Thyroid gland (tissue), 4 donors: Measurements from ENCODE around the gene CCDC38. TPM values are rescaled to one million over a fixed set of nuclear protein-coding genes. Genes with fewer than 3 reads are reported as not detected.

Experiments used
- DNase-seq, 2 donors: peaks; one replicate each; pipeline ENCODE4 v3.0.0-alpha.2; 2019
- H3K27ac ChIP-seq, 3 donors: fragments of 200-600 bp; sonication (generic); 1 replicate in 2 of 3; 2 replicates in 1 of 3; pipeline ENCODE4 v1.5.1; 2016 to 2019; ENCODE audit warnings: mild to moderate bottlenecking in 1 of 3, moderate library complexity in 1 of 3
- H3K27me3 ChIP-seq: fragments of 200-600 bp; sonication (generic); one replicate; pipeline ENCODE4 v1.5.1; 2019
- H3K36me3 ChIP-seq, 2 donors: fragments of 200-600 bp; sonication (generic); one replicate each; pipeline ENCODE4 v1.5.1; 2016 to 2019
- H3K4me1 ChIP-seq, 2 donors: fragments of 200-600 bp; sonication (generic); one replicate each; pipeline ENCODE4 v1.5.1; 2017 to 2019
- H3K4me3 ChIP-seq, 3 donors: fragments of 200-600 bp; sonication (generic); replicated peaks in 1 of 3; 1 replicate in 2 of 3; 2 replicates in 1 of 3; pipeline ENCODE4 v1.5.1; 2016; ENCODE audit warnings: mild to moderate bottlenecking in 1 of 3
- H3K9me3 ChIP-seq: fragments of 200-600 bp; sonication (generic); one replicate; pipeline ENCODE4 v1.5.1; 2017
- POLR2A ChIP-seq, 2 donors: fragments of 450-650 bp; IDR thresholded peaks; one replicate each; pipeline ENCODE4 v1.6.1; 2017; ENCODE audit warnings: antibody characterized with exemption in 2 of 2, mild to moderate bottlenecking in 2 of 2, moderate library complexity in 1 of 2
- WGBS, 2 donors: methylation state at CpG; one replicate each; pipeline ENCODE4 v1.1.5; 2017; 5-methylcytosine and 5-hydroxymethylcytosine counted together
- intact Hi-C: fragments of 100-400 bp; cut with DNase I; formaldehyde crosslinking; loops from one replicate; pipeline ENCODE4 v1.15.1; 2023
- total RNA-seq, 4 donors: library from RNA; depleted of rRNA; stranded (reverse); fragments of >200 nt; gene quantifications; one replicate each; pipeline ENCODE4 v1.2.3, GENCODE V29; 2016
- TF ChIP-seq, protein P1 (sequence below), 6 experiments: fragments of 200-600 bp in 3 of 6; fragments of 450-650 bp in 3 of 6; sonication (generic) in 3 of 6; IDR thresholded peaks; one replicate each; pipeline ENCODE4 v1.5.1; 2016 to 2019; ENCODE audit warnings: antibody characterized with exemption in 6 of 6, mild to moderate bottlenecking in 2 of 6, inconsistent platforms in 1 of 6, moderate library complexity in 1 of 6

CCDC38 gene
- total RNA-seq, 4 donors from 2014 or later, result 0.67 TPM; not detected in 3

DNA sequence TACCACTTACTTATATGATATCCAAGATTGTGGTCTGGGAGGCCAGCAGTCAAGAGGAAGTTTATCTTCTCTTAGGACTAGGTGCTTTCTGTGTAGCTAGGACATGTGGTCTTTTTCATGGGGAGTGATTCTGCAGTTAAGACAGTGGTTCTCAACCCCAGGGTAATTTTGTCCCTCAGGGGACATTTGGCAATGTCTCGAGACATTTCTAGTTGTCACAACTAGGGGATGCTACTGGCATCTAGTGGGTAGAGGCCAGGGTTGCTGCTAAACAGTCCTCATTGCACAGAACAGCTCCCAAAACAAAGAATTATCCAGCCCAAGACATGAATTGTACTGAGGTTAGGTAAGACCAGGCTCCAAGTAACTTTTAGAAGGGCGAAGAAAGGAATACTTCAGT, 20.7 kb upstream of the CCDC38 start:
- Histone ChIP-seq H3K4me1 (no peaks in the 10 kb centered on the region), H3K27ac (no peak overlapping the region), H3K4me3 (no peak overlapping the region), H3K27me3 (no peaks in the 10 kb centered on the region), H3K36me3 (no peaks in the 10 kb centered on the region), H3K9me3 (no peaks in the 10 kb centered on the region)
- no peak for TF ChIP-seq POLR2A (IDR thresholded peaks at IDR 0.05)
- TF ChIP-seq, protein P1, sequence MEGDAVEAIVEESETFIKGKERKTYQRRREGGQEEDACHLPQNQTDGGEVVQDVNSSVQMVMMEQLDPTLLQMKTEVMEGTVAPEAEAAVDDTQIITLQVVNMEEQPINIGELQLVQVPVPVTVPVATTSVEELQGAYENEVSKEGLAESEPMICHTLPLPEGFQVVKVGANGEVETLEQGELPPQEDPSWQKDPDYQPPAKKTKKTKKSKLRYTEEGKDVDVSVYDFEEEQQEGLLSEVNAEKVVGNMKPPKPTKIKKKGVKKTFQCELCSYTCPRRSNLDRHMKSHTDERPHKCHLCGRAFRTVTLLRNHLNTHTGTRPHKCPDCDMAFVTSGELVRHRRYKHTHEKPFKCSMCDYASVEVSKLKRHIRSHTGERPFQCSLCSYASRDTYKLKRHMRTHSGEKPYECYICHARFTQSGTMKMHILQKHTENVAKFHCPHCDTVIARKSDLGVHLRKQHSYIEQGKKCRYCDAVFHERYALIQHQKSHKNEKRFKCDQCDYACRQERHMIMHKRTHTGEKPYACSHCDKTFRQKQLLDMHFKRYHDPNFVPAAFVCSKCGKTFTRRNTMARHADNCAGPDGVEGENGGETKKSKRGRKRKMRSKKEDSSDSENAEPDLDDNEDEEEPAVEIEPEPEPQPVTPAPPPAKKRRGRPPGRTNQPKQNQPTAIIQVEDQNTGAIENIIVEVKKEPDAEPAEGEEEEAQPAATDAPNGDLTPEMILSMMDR (IDR thresholded peaks at IDR 0.05), result no peak
- DNase-seq, result no peak
- intact Hi-C loops, result no loop called here
- WGBS, 2 donors, result 85% methylated on average over 2 of the region's 2 CpGs

DNA sequence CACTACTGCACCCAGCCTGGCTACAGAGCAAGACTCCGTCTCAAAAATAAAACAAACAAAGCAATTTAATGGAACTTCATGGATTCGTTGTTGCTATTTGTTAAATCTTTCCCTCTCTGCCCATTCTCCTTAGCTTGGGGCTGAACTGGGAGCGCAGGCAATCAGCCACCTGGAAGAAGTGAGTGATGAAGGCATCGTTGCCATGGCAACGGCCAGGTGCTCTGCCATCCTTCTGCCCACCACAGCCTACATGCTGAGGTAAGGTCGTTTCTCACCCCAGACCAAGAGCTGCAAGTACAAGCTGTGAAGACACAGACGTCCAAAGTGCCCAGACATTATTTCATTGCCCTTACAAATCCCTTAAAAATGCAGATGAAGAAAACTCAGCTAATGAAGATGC, 19.8 kb upstream of the CCDC38 start:
- no peak for DNase-seq
- TF ChIP-seq, protein P1 (IDR thresholded peaks at IDR 0.05), result no peak
- TF ChIP-seq POLR2A (IDR thresholded peaks at IDR 0.05), result no peak
- H3K36me3 ChIP-seq, result no peaks in the 10 kb centered on the region
- no peak overlapping the region for H3K27ac ChIP-seq
- intact Hi-C loops, result no loop called here
- H3K4me1 ChIP-seq, result no peaks in the 10 kb centered on the region
- H3K27me3 ChIP-seq, result no peaks in the 10 kb centered on the region
- 59 to 72% methylated on average over 7 of the region's 7 CpGs for WGBS, 2 donors
- H3K4me3 ChIP-seq, result no peak overlapping the region
- H3K9me3 ChIP-seq, result no peaks in the 10 kb centered on the region

DNA sequence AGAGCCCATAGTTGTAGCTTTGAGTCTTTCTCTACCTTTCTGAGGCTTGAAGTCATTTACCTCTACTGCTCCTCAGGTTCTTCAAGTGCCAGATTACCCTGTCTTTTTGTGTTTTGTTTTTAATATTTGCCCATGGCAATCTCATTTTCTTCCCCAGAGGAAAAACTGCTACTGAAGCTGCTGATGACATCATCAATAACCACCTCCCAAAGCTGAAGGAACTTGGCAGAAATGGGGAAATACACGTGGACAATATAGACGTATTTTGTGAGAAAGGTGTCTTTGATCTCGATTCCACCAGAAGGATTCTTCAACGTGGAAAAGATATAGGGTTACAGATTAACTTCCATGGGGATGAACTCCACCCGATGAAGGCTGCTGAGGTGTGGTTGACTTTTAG, 17.8 kb upstream of the CCDC38 start:
- 79 to 82% methylated on average over 5 of the region's 5 CpGs for WGBS, 2 donors
- Histone ChIP-seq H3K27ac (no peak overlapping the region), H3K4me3 (no peak overlapping the region), H3K4me1 (no peaks in the 10 kb centered on the region), H3K9me3 (no peaks in the 10 kb centered on the region), H3K27me3 (no peaks in the 10 kb centered on the region), H3K36me3 (no peaks in the 10 kb centered on the region)
- intact Hi-C loops, result no loop called here
- TF ChIP-seq, protein P1 (IDR thresholded peaks at IDR 0.05), result no peak
- no peak for TF ChIP-seq POLR2A (IDR thresholded peaks at IDR 0.05)
- no peak for DNase-seq

DNA sequence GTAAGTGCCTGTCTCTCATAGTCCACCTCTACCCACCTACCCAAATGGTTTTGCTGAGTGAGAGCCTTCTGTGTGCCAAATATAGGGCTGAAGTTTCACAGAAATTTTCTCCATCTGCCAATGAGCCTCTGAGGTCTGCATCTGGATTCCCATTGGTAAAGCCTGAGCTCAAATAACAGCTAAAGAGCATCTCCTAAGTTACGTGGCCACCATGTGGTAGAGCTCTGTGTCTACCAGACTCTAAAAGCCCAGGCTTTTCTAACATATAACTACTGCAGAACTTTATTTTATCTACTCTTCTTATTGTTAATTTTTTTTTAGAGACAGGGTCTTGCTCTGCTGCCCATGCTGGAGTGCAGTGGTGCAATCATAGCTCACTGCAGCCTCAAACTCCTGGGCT, 16.7 kb upstream of the CCDC38 start:
- TF ChIP-seq POLR2A (IDR thresholded peaks at IDR 0.05), result no peak
- TF ChIP-seq, protein P1 (IDR thresholded peaks at IDR 0.05), result no peak
- Histone ChIP-seq H3K4me1 (no peaks in the 10 kb centered on the region), H3K36me3 (no peaks in the 10 kb centered on the region), H3K27me3 (no peaks in the 10 kb centered on the region), H3K9me3 (no peaks in the 10 kb centered on the region), H3K27ac (no peak overlapping the region), H3K4me3 (no peak overlapping the region)
- WGBS, 2 donors, result 70 to 71% methylated on average over 1 of the region's 1 CpG
- no peak for DNase-seq
- intact Hi-C loops, result no loop called here

DNA sequence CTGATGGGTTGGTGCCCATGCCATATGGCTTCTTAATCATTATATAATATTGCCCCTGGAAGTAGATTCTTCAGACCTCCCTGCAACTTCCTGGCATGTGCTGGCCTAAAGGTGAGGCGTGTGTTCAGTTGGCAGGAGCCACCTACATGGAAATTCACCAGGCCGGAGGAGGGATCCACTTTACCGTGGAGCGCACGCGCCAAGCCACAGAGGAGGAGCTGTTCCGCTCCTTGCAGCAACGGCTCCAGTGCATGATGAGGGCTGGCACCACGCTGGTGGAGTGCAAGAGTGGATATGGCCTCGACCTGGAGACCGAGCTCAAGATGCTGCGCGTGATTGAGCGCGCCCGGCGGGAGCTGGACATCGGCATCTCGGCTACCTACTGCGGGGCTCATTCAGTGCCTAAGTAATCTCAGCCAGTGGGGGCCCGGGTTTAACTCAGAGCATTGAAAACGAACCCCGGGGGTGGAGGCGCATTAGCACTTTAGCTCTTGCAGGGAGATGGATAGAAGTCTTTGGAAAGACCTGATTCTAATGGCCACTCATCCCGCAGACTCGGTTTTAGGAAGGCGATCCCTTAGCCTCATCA, 14.2 kb upstream of the CCDC38 start:
- no peak overlapping the region for H3K4me3 ChIP-seq
- WGBS, 2 donors, result 55 to 62% methylated on average over 24 to 27 of the region's 27 CpGs
- H3K4me1 ChIP-seq, result no peaks in the 10 kb centered on the region
- TF ChIP-seq, protein P1 (IDR thresholded peaks at IDR 0.05), result no peak
- peak in 1 of 2 donors; percentile 17 for TF ChIP-seq POLR2A (IDR thresholded peaks at IDR 0.05)
- no peaks in the 10 kb centered on the region for H3K9me3 ChIP-seq
- H3K27ac ChIP-seq, result no peak overlapping the region
- H3K36me3 ChIP-seq, result no peaks in the 10 kb centered on the region
- DNase-seq, result peak; percentile 19 to 23
- no peaks in the 10 kb centered on the region for H3K27me3 ChIP-seq
- intact Hi-C loops, result no loop called here
